ENCODE measurements around the gene TNS4. TPM values are rescaled to one million over a fixed set of nuclear protein-coding genes. Genes with fewer than 3 reads are reported as not detected.

Gene TNS4
- total RNA-seq, 1 donor from 2014 or later = not detected

DNA sequence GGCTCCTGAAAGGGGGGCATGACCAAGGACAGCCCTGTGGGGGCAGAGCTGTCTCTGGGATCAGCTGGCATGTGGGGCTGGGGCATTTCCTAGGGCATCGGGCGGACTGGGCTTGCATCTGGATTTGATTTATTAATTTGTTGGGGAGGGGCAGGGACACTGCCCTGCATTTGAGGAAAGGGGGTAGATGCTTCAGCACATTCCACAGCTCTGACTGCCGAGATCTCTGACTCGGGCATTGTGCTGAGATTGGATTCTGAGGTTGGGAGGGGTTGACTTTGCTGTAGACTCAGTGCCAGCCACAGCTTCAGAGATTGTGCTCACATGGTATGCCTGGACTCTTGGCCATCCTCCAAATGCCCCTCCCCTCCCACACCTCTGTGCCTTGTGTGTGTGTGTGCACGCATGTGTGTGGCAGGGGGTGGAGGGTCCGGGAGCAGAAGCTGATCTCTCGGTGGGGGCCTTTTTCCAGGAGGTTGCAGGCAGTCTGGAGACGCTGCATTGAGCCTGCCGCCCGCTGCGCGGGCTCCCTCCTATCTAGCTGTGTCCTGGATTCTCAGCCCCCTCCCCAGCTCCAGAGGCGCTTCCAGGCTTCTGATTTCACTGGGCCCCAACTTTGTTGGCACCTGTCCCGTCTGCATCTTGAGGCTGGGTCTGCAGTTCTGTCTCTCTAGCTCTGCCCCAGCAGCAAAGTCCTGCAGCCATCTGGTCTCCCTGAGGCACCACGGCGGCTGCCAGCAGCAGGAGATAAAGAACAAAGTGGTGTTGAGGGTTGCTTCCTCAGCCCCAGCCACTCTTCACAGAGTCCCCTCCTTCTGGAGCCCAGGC lies 43.2 kb downstream of the TNS4 start:
- Histone ChIP-seq H3K79me2 (ENCODE audit: insufficient read depth, low read length) (no peaks in the 10 kb centered on the region), H3K9ac (ENCODE audit: low read length) (peak overlapping the region; percentile 30), H3K4me2 (ENCODE audit: low read length) (peak overlapping the region; percentile 72), H3K27me3 (ENCODE audit: insufficient read depth, low read length) (no peaks in the 10 kb centered on the region), H3K4me1 (ENCODE audit: insufficient read depth, low read length) (peaks cover 36% of the 10 kb centered on the region), H4K20me1 (ENCODE audit: insufficient read depth, low read length) (peaks cover 5% of the 10 kb centered on the region), H3K4me3 (ENCODE audit: insufficient read depth, low read depth, low read length) (no peak overlapping the region), H2AFZ (ENCODE audit: low read depth, low read length) (no peak overlapping the region), H3K36me3 (ENCODE audit: insufficient read depth, low read length) (peaks cover 24% of the 10 kb centered on the region), H3K9me3 (ENCODE audit: insufficient read depth, low read depth, low read length) (no peaks in the 10 kb centered on the region), H3K27ac (ENCODE audit: low read depth, low read length) (peak overlapping the region; percentile 41)
- Mint-ChIP-seq H3K27me3 (ENCODE audit: low read depth, unreplicated experiment) (no peaks in the 10 kb centered on the region), H3K4me1 (ENCODE audit: low read depth, unreplicated experiment) (peaks cover 26% of the 10 kb centered on the region), H3K4me3 (ENCODE audit: unreplicated experiment) (no peak overlapping the region), H3K27ac (ENCODE audit: unreplicated experiment) (peak overlapping the region; percentile 72), H3K9me3 (ENCODE audit: unreplicated experiment) (no peaks in the 10 kb centered on the region), H3K36me3 (ENCODE audit: low read depth, unreplicated experiment) (peaks cover 26% of the 10 kb centered on the region)
- TF ChIP-seq, protein P1, sequence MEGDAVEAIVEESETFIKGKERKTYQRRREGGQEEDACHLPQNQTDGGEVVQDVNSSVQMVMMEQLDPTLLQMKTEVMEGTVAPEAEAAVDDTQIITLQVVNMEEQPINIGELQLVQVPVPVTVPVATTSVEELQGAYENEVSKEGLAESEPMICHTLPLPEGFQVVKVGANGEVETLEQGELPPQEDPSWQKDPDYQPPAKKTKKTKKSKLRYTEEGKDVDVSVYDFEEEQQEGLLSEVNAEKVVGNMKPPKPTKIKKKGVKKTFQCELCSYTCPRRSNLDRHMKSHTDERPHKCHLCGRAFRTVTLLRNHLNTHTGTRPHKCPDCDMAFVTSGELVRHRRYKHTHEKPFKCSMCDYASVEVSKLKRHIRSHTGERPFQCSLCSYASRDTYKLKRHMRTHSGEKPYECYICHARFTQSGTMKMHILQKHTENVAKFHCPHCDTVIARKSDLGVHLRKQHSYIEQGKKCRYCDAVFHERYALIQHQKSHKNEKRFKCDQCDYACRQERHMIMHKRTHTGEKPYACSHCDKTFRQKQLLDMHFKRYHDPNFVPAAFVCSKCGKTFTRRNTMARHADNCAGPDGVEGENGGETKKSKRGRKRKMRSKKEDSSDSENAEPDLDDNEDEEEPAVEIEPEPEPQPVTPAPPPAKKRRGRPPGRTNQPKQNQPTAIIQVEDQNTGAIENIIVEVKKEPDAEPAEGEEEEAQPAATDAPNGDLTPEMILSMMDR (IDR thresholded peaks at IDR 0.05; ENCODE audit: insufficient read depth, low read depth, low read length) = no peak
- TF ChIP-seq EZH2 (IDR thresholded peaks at IDR 0.05; ENCODE audit: insufficient read depth, low read length) = no peak
- FAIRE-seq (peak; percentile 97), DNase-seq (ENCODE audit: low read depth) (peak; percentile 85)

DNA sequence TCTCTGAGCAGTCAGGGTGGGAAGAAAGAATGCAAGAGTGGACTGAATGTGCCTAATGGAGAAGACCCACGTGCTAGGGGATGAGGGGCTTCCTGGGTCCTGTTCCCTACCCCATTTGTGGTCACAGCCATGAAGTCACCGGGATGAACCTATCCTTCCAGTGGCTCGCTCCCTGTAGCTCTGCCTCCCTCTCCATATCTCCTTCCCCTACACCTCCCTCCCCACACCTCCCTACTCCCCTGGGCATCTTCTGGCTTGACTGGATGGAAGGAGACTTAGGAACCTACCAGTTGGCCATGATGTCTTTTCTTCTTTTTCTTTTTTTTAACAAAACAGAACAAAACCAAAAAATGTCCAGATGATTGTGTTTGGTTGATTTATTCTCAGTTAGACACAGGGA lies 44.1 kb downstream of the TNS4 start:
- Histone ChIP-seq H3K4me2 (ENCODE audit: low read length) (peak overlapping the region; percentile 72), H3K27me3 (ENCODE audit: insufficient read depth, low read length) (no peaks in the 10 kb centered on the region), H3K9ac (ENCODE audit: low read length) (peak overlapping the region; percentile 30), H3K79me2 (ENCODE audit: insufficient read depth, low read length) (no peaks in the 10 kb centered on the region), H4K20me1 (ENCODE audit: insufficient read depth, low read length) (peaks cover 12% of the 10 kb centered on the region), H3K4me3 (ENCODE audit: insufficient read depth, low read depth, low read length) (no peak overlapping the region), H3K4me1 (ENCODE audit: insufficient read depth, low read length) (peaks cover 44% of the 10 kb centered on the region), H3K27ac (ENCODE audit: low read depth, low read length) (peak overlapping the region; percentile 41), H2AFZ (ENCODE audit: low read depth, low read length) (no peak overlapping the region), H3K9me3 (ENCODE audit: insufficient read depth, low read depth, low read length) (no peaks in the 10 kb centered on the region), H3K36me3 (ENCODE audit: insufficient read depth, low read length) (peaks cover 24% of the 10 kb centered on the region)
- no peak for TF ChIP-seq EZH2 (IDR thresholded peaks at IDR 0.05; ENCODE audit: insufficient read depth, low read length)
- TF ChIP-seq, protein P1 (IDR thresholded peaks at IDR 0.05; ENCODE audit: insufficient read depth, low read depth, low read length) = no peak
- no peak for FAIRE-seq
- H3K36me3 Mint-ChIP-seq (ENCODE audit: low read depth, unreplicated experiment) = peaks cover 29% of the 10 kb centered on the region
- no peaks in the 10 kb centered on the region for H3K27me3 Mint-ChIP-seq (ENCODE audit: low read depth, unreplicated experiment)
- H3K4me1 Mint-ChIP-seq (ENCODE audit: low read depth, unreplicated experiment) = peaks cover 34% of the 10 kb centered on the region
- H3K9me3 Mint-ChIP-seq (ENCODE audit: unreplicated experiment) = no peaks in the 10 kb centered on the region
- no peak for DNase-seq (ENCODE audit: low read depth)
- H3K4me3 Mint-ChIP-seq (ENCODE audit: unreplicated experiment) = no peak overlapping the region
- H3K27ac Mint-ChIP-seq (ENCODE audit: unreplicated experiment) = peak overlapping the region; percentile 72

Data from astrocyte (in vitro differentiated cells and primary cell).